NCI-H82 (cell line): Measurements from ENCODE around the gene HOXB4.

Experiments
- DNase-seq: peaks from one replicate; lab custom pipeline; 2025; lab: John Stamatoyannopoulos, UW

Gene HOXB4

GRCh38 chr17:48571826-48572417 lies 6.2 kb downstream of the HOXB4 start:
- DNase-seq, result no peak

GRCh38 chr17:48571024-48571818 lies 6.9 kb downstream of the HOXB4 start:
- DNase-seq, result no peak

DNA sequence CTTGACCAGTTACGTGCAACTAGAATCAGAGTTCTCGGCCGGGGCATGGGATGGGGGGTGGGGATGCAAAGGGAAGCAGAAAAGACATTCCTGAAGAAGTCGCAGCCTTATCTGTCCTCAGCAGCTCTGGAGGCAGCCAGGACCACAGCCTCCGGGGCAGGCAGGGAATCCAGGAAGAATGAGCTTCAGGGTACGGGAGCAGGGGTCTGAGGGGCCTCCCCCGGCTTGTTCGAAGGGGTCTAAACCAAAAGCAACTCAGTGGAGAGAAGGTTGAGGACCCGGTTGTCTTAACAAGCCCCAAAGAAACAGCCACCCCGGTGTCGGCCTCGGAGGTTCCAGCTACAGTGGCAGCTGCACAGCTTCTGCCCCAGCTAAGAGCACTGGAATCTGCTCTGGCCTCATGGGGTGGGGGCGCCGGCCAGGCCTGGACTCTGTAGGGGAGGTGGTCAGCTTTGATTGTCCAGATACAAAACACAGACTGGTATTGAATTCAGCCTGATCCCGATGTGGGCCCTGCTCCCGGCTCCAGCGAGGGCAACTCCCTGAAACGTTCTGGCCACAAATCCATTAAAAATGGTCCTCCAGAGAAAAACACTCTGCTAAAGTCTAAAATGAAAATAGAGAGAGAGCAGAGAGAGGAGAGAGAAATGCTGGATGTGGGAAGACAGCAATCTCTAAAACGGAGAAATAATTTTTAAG lies 7.7 kb downstream of the HOXB4 start:
- no peak for DNase-seq

- no peak for DNase-seq
These were observed 8.4 kb downstream of the HOXB4 start for GRCh38 chr17:48569674-48570324.

DNA sequence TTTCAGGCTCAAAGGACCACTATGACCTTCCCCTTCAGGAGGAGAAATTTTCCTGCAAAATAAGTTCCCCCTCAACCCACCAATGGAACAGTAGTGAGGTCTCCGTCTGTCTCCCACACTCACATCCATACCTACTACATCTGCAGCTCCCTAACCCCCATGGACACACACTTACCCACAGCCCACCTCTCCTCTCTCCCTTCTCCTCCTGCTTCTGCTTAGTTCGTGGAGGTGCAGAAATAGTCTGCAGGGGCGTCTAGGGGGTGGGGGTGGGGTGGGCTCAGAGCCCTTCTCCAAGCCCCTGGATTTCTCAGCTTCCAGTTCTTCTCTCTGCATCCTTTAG lies 8.9 kb downstream of the HOXB4 start:
- no peak for DNase-seq

GRCh38 chr17:48568499-48569239 lies 9.5 kb downstream of the HOXB4 start:
- DNase-seq, result no peak

DNA sequence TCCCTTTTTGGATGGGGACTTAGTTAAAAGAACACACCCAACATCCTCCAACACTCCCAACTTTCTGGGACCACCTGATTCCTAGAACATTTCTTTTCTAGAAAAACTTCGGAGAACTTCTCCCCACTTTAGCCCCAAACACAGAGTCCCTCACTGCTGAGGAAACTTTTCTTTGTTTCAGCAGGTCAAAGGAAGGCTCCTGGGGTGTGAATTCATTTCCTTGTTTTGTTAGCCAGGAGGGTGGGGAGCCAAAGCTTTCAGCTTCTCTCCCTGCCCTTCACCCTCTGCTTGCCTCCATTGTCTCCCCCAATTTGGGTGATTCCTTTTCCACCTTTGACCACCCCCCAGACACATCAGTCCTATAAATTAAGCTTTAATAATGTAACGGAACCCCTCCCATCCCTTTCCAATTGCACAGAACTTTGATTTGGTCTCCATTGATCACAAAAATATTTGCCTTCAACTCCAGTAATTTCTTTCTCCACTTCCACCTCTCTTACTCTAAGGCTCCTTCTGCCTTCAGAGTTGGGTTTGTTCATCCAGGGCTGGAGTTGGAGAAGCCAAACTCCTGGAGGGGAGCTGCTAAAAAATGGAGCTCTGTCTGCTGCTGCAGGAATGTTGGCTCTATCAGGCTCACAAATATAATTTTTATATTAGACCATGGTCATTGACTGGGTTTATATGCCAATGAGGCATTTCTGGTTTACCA lies 10.3 kb downstream of the HOXB4 start:
- DNase-seq, result no peak

DNA sequence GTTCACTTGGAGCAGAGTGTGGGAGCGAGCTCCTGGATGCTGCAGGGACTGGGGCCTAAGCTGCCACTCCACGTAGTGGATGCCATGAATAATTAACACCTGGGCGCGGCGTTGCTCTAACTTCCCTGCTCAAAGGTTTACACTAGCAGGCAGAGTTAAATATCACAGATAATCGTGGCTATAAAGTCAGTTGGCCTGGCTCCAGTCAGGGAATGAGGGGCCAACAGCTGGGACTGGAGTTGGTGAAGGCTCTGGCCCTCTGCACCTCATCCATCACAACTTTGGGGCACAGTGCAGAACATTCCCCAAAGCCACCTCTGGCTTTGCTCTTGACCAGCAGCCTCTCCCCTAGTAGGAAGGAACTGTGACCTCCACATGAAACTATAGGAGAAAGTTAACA lies 10.9 kb downstream of the HOXB4 start:
- DNase-seq, result no peak

DNA sequence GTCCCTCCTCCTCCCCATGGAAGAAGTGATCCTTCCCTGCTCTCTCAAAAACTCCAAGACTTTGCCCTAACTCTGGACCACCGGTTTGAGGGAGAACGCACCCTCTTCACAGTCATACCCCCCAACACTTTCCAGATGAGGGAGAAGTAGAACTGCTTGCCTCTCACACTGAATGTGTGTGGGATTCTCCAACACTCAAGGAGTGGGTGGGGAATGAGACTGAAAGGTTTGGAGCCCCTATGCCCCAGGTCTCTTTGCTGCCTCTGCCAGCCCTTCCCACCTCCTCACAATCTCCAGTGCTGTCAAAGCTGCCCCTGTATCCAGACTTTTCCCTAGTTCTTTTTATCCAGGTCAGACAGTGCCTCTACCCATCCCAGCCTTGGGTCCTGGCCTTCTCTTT lies 11.4 kb downstream of the HOXB4 start:
- DNase-seq, result no peak

DNA sequence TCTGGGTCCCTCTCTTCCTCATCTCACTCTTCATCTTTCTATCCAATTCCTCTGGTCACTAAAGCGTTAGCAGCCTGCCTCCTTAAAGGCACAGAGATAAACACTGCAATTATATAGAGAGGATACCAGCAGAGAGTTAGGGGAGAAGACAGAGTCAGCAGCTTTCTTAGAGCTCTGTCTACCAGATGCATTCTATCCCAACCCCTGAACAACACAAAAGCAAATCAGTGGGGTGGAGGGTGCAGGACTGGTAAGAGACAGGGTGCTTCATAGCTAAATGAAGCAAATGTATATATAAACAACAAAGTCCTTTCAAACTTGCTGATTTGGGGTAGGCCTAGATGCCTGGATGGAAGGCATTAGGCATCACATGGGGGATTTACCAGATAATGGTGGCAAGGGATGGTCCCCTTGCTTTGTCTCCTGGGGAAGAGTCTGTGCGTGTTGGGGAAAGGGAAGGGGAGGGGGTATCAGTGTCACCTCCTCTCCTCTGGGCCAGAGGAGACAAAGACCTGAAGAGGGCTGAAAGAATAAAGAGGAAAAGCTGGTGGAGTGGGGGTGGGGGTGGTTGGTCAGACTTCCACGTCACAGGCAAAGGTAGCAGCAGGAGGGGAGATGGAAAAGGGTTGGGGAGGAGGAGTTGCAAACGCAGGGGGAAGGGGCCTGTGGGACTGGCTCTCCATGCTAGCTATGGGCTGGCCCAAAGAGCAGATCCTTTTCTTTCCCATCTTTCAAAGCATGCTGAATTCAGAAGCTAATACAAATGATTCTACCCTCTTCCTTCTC lies 12.0 kb downstream of the HOXB4 start:
- DNase-seq, result no peak

DNA sequence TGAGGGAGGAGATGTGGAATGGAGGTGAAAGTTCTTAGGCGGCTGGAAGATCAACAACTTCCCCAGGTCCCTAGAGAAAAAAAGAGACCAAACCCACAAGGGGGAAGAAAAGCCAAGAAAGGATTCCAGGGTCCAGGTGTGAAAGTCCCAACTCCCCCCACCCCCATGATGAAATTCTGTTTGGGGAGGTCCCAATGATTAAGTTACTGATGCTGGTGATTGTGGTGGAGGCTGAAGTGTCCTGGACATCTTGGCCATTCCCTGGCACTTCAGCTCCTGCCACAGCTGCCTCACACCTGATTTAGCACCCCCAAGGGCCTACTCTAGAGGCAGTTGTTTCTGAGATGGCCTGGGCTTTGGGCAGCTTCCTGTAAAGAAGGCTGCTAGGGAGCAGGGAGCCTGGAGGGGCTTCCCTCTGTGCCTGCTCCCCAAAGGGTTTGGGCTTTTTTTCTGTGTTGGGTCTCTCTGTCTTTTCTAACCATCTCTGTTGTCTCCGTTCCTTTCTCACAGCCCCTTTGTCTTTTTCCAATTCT lies 13.1 kb downstream of the HOXB4 start:
- DNase-seq, result no peak

DNA sequence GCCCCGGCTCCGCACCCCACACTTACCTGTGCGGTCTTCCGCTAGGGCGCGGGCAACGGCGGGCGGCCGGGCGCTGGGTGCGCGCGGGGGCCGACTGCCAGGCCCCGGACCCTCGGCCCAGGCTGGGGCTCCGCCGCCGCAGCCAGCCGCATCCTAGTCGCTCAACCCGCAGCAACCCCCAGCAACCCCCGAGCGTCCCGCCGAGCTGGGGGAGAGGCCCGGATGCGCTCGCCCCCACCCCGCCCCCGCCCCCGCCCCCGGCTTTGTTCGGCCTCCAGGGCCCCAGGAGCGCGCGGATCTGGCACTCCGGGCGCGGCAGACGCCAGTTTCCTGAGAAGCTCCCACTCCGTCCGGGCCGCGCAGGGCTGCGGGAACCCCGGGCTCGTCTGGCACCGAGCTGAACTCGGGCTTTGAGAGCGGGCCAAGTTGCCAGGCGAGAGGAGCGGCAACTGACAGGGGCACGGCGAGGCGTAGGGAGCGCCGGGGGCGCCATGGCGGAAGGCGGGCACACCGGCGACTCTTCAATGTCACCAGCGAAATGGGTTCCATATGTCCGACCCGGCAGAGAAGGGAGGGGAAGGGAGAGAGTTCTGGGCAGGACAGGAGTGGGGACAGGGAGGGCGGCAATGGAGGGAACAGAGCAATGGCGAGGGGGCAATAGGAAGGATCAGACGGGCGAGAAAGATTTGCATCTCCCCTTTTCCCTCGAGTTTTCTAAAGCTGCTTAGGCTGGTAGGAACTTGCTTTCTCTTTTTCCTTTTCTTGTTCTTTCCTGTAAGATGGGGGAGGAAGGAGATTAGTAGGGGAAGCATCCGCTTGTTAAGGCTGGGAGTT lies 13.7 kb downstream of the HOXB4 start:
- DNase-seq, result no peak

GRCh38 chr17:48563867-48564187 lies 14.3 kb downstream of the HOXB4 start:
- no peak for DNase-seq

- no peak for DNase-seq
These were observed 14.7 kb downstream of the HOXB4 start for GRCh38 chr17:48563385-48563838.

DNA sequence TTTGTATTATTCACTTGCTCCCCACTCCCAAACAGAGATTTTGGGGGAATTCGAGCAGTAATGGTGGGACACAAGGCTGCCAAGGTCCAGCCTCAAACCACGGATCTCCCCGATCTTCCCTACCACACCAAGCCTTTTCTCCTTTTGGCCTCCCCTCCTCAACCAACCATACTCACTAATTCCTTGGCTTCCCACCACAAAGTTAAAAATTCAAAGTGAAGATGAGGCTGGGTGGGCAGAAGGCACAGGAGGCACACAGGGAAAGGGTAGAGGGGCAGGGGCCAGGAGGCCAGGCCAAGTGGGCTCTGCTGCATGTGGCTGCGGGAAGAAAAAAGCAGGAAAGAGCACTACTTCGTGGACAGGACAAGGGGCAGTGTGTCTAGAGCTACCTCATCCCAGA lies 15.2 kb downstream of the HOXB4 start:
- no peak for DNase-seq

- no peak for DNase-seq
These were observed 16.0 kb downstream of the HOXB4 start for GRCh38 chr17:48561884-48562810.

GRCh38 chr17:48559840-48560817 lies 18.0 kb downstream of the HOXB4 start:
- DNase-seq, result no peak
